ENCODE measurements around the gene G6PC3.

Gene G6PC3

GRCh38 chr17:44121997-44122815, 51.7 kb downstream of the G6PC3 start:
- Histone ChIP-seq H3K9ac (ENCODE audit: low read length) (peak overlapping the region; percentile 63), H3K27me3 (ENCODE audit: control insufficient read depth, insufficient read depth, low read length) (peaks cover 10% of the 10 kb centered on the region), H3K9me3 (ENCODE audit: control insufficient read depth, low read depth, low read length) (no peaks in the 10 kb centered on the region), H3K36me3 (ENCODE audit: control insufficient read depth, low read depth, low read length) (no peaks in the 10 kb centered on the region), H3K4me1 (ENCODE audit: control insufficient read depth, low read depth, low read length) (peaks cover 11% of the 10 kb centered on the region), H3K4me3 (ENCODE audit: low read length) (peak overlapping the region; percentile 73), H3K27ac (ENCODE audit: low read length) (no peak overlapping the region)

DNA sequence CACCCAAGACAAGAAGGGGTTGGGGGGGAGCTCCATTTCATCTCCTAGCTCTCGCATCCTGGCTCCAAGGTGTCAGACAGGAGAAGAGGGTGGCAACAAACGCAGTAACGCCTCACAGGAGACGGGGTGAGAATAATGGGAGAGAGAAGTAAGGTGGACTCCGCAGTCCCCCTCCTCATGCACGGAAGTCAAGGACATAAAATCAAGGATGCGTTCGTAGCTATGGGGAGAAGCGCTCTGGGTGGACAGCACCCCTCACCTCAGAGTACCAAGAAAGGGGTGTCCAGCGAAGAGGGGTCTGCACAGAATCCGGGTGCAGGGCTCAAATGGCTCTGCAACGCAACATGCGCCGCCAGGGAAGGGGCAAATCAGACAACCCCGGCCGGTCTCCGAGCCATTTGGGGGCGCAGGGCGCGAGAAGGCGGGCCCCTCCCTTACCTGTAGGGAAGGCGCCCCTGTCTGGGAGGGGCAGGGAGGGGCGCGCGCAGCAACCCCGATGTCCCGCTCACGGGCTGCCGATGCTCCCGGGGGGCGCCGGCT, 52.4 kb downstream of the G6PC3 start:
- peaks cover 11% of the 10 kb centered on the region for H3K4me1 ChIP-seq (ENCODE audit: control insufficient read depth, low read depth, low read length)
- peak overlapping the region; percentile 73 for H3K4me3 ChIP-seq (ENCODE audit: low read length)
- peak overlapping the region; percentile 63 for H3K9ac ChIP-seq (ENCODE audit: low read length)
- no peaks in the 10 kb centered on the region for H3K36me3 ChIP-seq (ENCODE audit: control insufficient read depth, low read depth, low read length)
- H3K27me3 ChIP-seq (ENCODE audit: control insufficient read depth, insufficient read depth, low read length) = peaks cover 10% of the 10 kb centered on the region
- no peak overlapping the region for H3K27ac ChIP-seq (ENCODE audit: low read length)
- no peaks in the 10 kb centered on the region for H3K9me3 ChIP-seq (ENCODE audit: control insufficient read depth, low read depth, low read length)

GRCh38 chr17:44123356-44124117, 53.0 kb downstream of the G6PC3 start, which contains the start of gene HDAC5:
Gene HDAC5 (minus strand): TSS chr17:44123641. CDS start chr17:44117515, 6,126 bp downstream.
- no peaks in the 10 kb centered on the region for H3K9me3 ChIP-seq (ENCODE audit: control insufficient read depth, low read depth, low read length)
- H3K4me1 ChIP-seq (ENCODE audit: control insufficient read depth, low read depth, low read length) = peaks cover 7% of the 10 kb centered on the region
- peak within 1 kb of the TSS; percentile 82 for H3K9ac ChIP-seq (ENCODE audit: low read length)
- H3K36me3 ChIP-seq (ENCODE audit: control insufficient read depth, low read depth, low read length) = no peaks in the 10 kb centered on the region
- H3K27ac ChIP-seq (ENCODE audit: low read length) = no peak within 1 kb of the TSS
- H3K27me3 ChIP-seq (ENCODE audit: control insufficient read depth, insufficient read depth, low read length) = peaks cover 10% of the 10 kb centered on the region
- H3K4me3 ChIP-seq (ENCODE audit: low read length) = peak within 1 kb of the TSS; percentile 82

- H3K4me1 ChIP-seq (ENCODE audit: control insufficient read depth, low read depth, low read length) = peaks cover 7% of the 10 kb centered on the region
- H3K9ac ChIP-seq (ENCODE audit: low read length) = peak overlapping the region; percentile 82
- no peaks in the 10 kb centered on the region for H3K36me3 ChIP-seq (ENCODE audit: control insufficient read depth, low read depth, low read length)
- peaks cover 10% of the 10 kb centered on the region for H3K27me3 ChIP-seq (ENCODE audit: control insufficient read depth, insufficient read depth, low read length)
- peak overlapping the region; percentile 82 for H3K4me3 ChIP-seq (ENCODE audit: low read length)
- no peak overlapping the region for H3K27ac ChIP-seq (ENCODE audit: low read length)
- H3K9me3 ChIP-seq (ENCODE audit: control insufficient read depth, low read depth, low read length) = no peaks in the 10 kb centered on the region
Observed at GRCh38 chr17:44124118-44124438, 53.5 kb downstream of the G6PC3 start.
